HEK293 (cell line): ENCODE data around the gene SPATA16.

Experiments
- CTCF ChIA-PET: fragments of 350-600 bp; formaldehyde crosslinking; extraction: SDS; loops from one replicate; lab custom pipeline; 2021; ENCODE audit warnings: antibody characterized with exemption; lab: Yijun Ruan, JAX
- POLR2A ChIA-PET: fragments of 300-600 bp; formaldehyde crosslinking; extraction: SDS; loops from one replicate; lab custom pipeline; 2020; ENCODE audit warnings: antibody characterized with exemption, inconsistent platforms; lab: Yijun Ruan, JAX
- H3K27ac ChIP-seq: fragments of 200-500 bp; sonication (Bioruptor generic); 2 replicates; pipeline ENCODE4 v1.5.1; 2014; ENCODE audit warnings: low read depth, low read length, control low read depth, inconsistent platforms; ENCODE audit errors: extremely low read depth
- H3K36me3 ChIP-seq, 2 experiments: fragments of 200-500 bp in 1 of 2; sonication (Bioruptor generic) in 1 of 2; 1 replicate in 1 of 2; 2 replicates in 1 of 2; pipeline ENCODE4 v1.5.1; 2014 to 2017; ENCODE audit warnings: inconsistent platforms in 2 of 2, low read length in 2 of 2; ENCODE audit not compliant: control insufficient read depth in 2 of 2, insufficient read depth in 1 of 2
- H3K4me1 ChIP-seq: fragments of 200-500 bp; sonication (Bioruptor generic); 2 replicates; pipeline ENCODE4 v1.5.1; 2014; ENCODE audit warnings: mild to moderate bottlenecking, low read length, inconsistent platforms; ENCODE audit not compliant: control insufficient read depth, insufficient read depth
- H3K4me3 ChIP-seq: 2 replicates; pipeline ENCODE4 v1.5.1; 2011; ENCODE audit warnings: low read depth, mild to moderate bottlenecking, control low read depth, low read length, moderate library complexity
- H3K9me3 ChIP-seq: fragments of 200-500 bp; sonication (Bioruptor generic); 2 replicates; pipeline ENCODE4 v1.5.1; 2014; ENCODE audit warnings: low read depth, low read length, inconsistent platforms; ENCODE audit not compliant: control insufficient read depth, insufficient read depth
- GLI2 ChIP-seq: fragments of 450-650 bp; formaldehyde crosslinking; IDR thresholded peaks from 2 replicates; pipeline ENCODE4; 2017; ENCODE audit warnings: missing biosample characterization, missing genetic modification characterization, low read depth, borderline replicate concordance
- KLF17 ChIP-seq: fragments of 450-650 bp; formaldehyde crosslinking; IDR thresholded peaks from 2 replicates; pipeline ENCODE4 v1.5.1; 2016; ENCODE audit warnings: missing biosample characterization, missing genetic modification characterization
- PATZ1 ChIP-seq: fragments of 450-650 bp; formaldehyde crosslinking; IDR thresholded peaks from 2 replicates; pipeline ENCODE4 v1.5.1; 2016; ENCODE audit warnings: missing biosample characterization, missing genetic modification characterization
- PRDM1 ChIP-seq: fragments of 450-650 bp; formaldehyde crosslinking; IDR thresholded peaks from 2 replicates; pipeline ENCODE4; 2016; ENCODE audit warnings: missing biosample characterization, missing genetic modification characterization
- REST ChIP-seq: fragments of 450-650 bp; formaldehyde crosslinking; IDR thresholded peaks from 2 replicates; pipeline ENCODE4 v1.5.1; 2016; ENCODE audit warnings: missing biosample characterization, missing genetic modification characterization
- TSHZ1 ChIP-seq: fragments of 450-650 bp; formaldehyde crosslinking; IDR thresholded peaks from 2 replicates; pipeline ENCODE4 v1.5.1; 2016; ENCODE audit warnings: missing biosample characterization, missing genetic modification characterization, borderline replicate concordance
- ZBTB26 ChIP-seq: fragments of 450-650 bp; formaldehyde crosslinking; optimal IDR thresholded peaks from 2 replicates; pipeline ENCODE3; 2016; ENCODE audit warnings: missing biosample characterization, mild to moderate bottlenecking, missing genetic modification characterization
- ZNF280D ChIP-seq: fragments of 450-650 bp; formaldehyde crosslinking; IDR thresholded peaks from 2 replicates; pipeline ENCODE4 v1.5.1; 2016; ENCODE audit warnings: missing biosample characterization, missing genetic modification characterization
- ZNF350 ChIP-seq: fragments of 450-650 bp; formaldehyde crosslinking; IDR thresholded peaks from 2 replicates; pipeline ENCODE4 v1.5.0; 2017; ENCODE audit warnings: missing biosample characterization, mild to moderate bottlenecking, missing genetic modification characterization
- ZNF354C ChIP-seq: fragments of 450-650 bp; formaldehyde crosslinking; IDR thresholded peaks from 2 replicates; pipeline ENCODE4 v1.5.1; 2016; ENCODE audit warnings: missing biosample characterization, missing genetic modification characterization, low read depth, borderline replicate concordance
- ZNF404 ChIP-seq: fragments of 450-650 bp; formaldehyde crosslinking; IDR thresholded peaks from 2 replicates; pipeline ENCODE4 v1.5.1; 2017; ENCODE audit warnings: missing biosample characterization, missing genetic modification characterization
- ZNF426 ChIP-seq: fragments of 450-650 bp; formaldehyde crosslinking; IDR thresholded peaks from 2 replicates; pipeline ENCODE4 v1.5.1; 2017; ENCODE audit warnings: missing biosample characterization, missing genetic modification characterization, mild to moderate bottlenecking, inconsistent platforms, moderate library complexity
- ZNF473 ChIP-seq: fragments of 450-650 bp; formaldehyde crosslinking; IDR thresholded peaks from 2 replicates; pipeline ENCODE4 v1.5.1; 2017; ENCODE audit warnings: missing biosample characterization, missing genetic modification characterization
- ZNF48 ChIP-seq: fragments of 450-650 bp; formaldehyde crosslinking; IDR thresholded peaks from 2 replicates; pipeline ENCODE4 v1.5.1; 2016; ENCODE audit warnings: missing biosample characterization, missing genetic modification characterization
- ZNF521 ChIP-seq: fragments of 450-650 bp; formaldehyde crosslinking; IDR thresholded peaks from 2 replicates; pipeline ENCODE4 v1.5.1; 2017; ENCODE audit warnings: missing biosample characterization, mild to moderate bottlenecking, missing genetic modification characterization
- ZNF645 ChIP-seq: fragments of 450-650 bp; formaldehyde crosslinking; IDR thresholded peaks from 2 replicates; pipeline ENCODE4; 2016; ENCODE audit warnings: missing biosample characterization, missing genetic modification characterization
- ZNF747 ChIP-seq: fragments of 450-650 bp; formaldehyde crosslinking; IDR thresholded peaks from 2 replicates; pipeline ENCODE4 v1.5.1; 2016; ENCODE audit warnings: missing biosample characterization, missing genetic modification characterization
- ZSCAN16 ChIP-seq: fragments of 450-650 bp; formaldehyde crosslinking; IDR thresholded peaks from 2 replicates; pipeline ENCODE4 v1.5.1; 2016; ENCODE audit warnings: missing biosample characterization, missing genetic modification characterization
- ZSCAN23 ChIP-seq: fragments of 450-650 bp; formaldehyde crosslinking; IDR thresholded peaks from 2 replicates; pipeline ENCODE4 v1.5.1; 2016; ENCODE audit warnings: missing biosample characterization, missing genetic modification characterization
- ZSCAN30 ChIP-seq: fragments of 450-650 bp; IDR thresholded peaks from 2 replicates; pipeline ENCODE4 v1.5.1; 2018; ENCODE audit warnings: missing biosample characterization, mild to moderate bottlenecking, missing genetic modification characterization, moderate library complexity

SPATA16 gene

GRCh38 chr3:173003956-173004355, 137.1 kb downstream of the SPATA16 start (continued):
- TF ChIP-seq ZNF426 (tag by site-specific recombination): no peak
- TF ChIP-seq KLF17 (tag by site-specific recombination): no peak
- TF ChIP-seq ZNF404 (tag by site-specific recombination): no peak
- no peak for TF ChIP-seq ZNF747 (tag by site-specific recombination)
- no peak for TF ChIP-seq ZNF473 (tag by site-specific recombination)
- TF ChIP-seq ZSCAN23: no peak
- no peak for TF ChIP-seq PATZ1 (tag by site-specific recombination)
- TF ChIP-seq ZNF354C (tag by site-specific recombination): no peak
- no peak for TF ChIP-seq ZBTB26
- no peak for TF ChIP-seq ZNF645 (tag by site-specific recombination)

- no peak overlapping the region for H3K4me3 ChIP-seq
- no peak overlapping the region for H3K27ac ChIP-seq
- CTCF ChIA-PET: interaction anchor here (0.6 kb wide), 1 partner anchor 232 kb away, joined by 3 read pairs; no protein-coding TSS in a partner anchor
- H3K4me1 ChIP-seq: no peaks in the 10 kb centered on the region
- no peaks in the 10 kb centered on the region for H3K36me3 ChIP-seq
- no peaks in the 10 kb centered on the region for H3K9me3 ChIP-seq
- POLR2A ChIA-PET: no interaction called here
- TF ChIP-seq TSHZ1 (no peak), REST (no peak), PRDM1 (tag by site-specific recombination) (no peak), GLI2 (tag by site-specific recombination) (no peak), ZSCAN16 (tag by site-specific recombination) (no peak), ZNF350 (tag by site-specific recombination) (no peak), ZNF280D (tag by site-specific recombination) (no peak), ZNF521 (tag by site-specific recombination) (no peak), ZNF48 (tag by site-specific recombination) (no peak), ZSCAN30 (tag by site-specific recombination) (no peak)
Measured at GRCh38 chr3:173003471-173003870, 137.6 kb downstream of the SPATA16 start.
